Memory B cell (primary cell): ENCODE data around the gene ZNF630.
"Not testable (repeated sequence)": the region's sequence is repeated elsewhere in the genome, so short reads cannot be mapped to it uniquely, and the experiment has no call there.

Source experiments
- ATAC-seq: fragments of 150-1000 bp; cut with Tn5 transposase; 2 replicates; pipeline ENCODE4 v1.10.0; 2021; ENCODE audit warnings: low read depth, mild to moderate bottlenecking, moderate library complexity
- DNase-seq, 2 donors: peaks; one replicate each; pipeline ENCODE4 v3.0.0; 2022; ENCODE audit warnings: low spot score in 2 of 2
- H3K27ac Mint-ChIP-seq: one replicate; pipeline ENCODE4 v1.8.0; 2022; ENCODE audit warnings: mild to moderate bottlenecking, moderate library complexity, mixed read lengths
- H3K27me3 Mint-ChIP-seq: one replicate; pipeline ENCODE4 v1.8.0; 2022; ENCODE audit warnings: mixed read lengths
- H3K36me3 Mint-ChIP-seq: one replicate; pipeline ENCODE4 v1.8.0; 2022; ENCODE audit warnings: mild to moderate bottlenecking, mixed read lengths
- H3K4me1 Mint-ChIP-seq: one replicate; pipeline ENCODE4 v1.8.0; 2022; ENCODE audit warnings: mixed read lengths
- H3K4me3 Mint-ChIP-seq: one replicate; pipeline ENCODE4 v1.8.0; 2022; ENCODE audit warnings: mild to moderate bottlenecking, moderate library complexity, mixed read lengths
- H3K9me3 Mint-ChIP-seq: one replicate; pipeline ENCODE4 v1.8.0; 2022; ENCODE audit warnings: mixed read lengths

The ZNF630 gene

GRCh38 chrX:48019892-48020291 lies 51.5 kb downstream of the ZNF630 start:
- not testable (repeated sequence) for H3K4me3 Mint-ChIP-seq, H3K9me3 Mint-ChIP-seq, H3K27ac Mint-ChIP-seq, ATAC-seq, H3K27me3 Mint-ChIP-seq, H3K36me3 Mint-ChIP-seq, H3K4me1 Mint-ChIP-seq, DNase-seq

GRCh38 chrX:48016583-48017310 lies 54.7 kb downstream of the ZNF630 start:
- H3K4me1 Mint-ChIP-seq, H3K27me3 Mint-ChIP-seq, DNase-seq, H3K4me3 Mint-ChIP-seq, H3K36me3 Mint-ChIP-seq, H3K9me3 Mint-ChIP-seq, H3K27ac Mint-ChIP-seq, ATAC-seq: not testable (repeated sequence)

- H3K4me3 Mint-ChIP-seq, H3K9me3 Mint-ChIP-seq, H3K36me3 Mint-ChIP-seq, H3K4me1 Mint-ChIP-seq, H3K27me3 Mint-ChIP-seq, ATAC-seq, H3K27ac Mint-ChIP-seq, DNase-seq: not testable (repeated sequence)
Measured at GRCh38 chrX:48009445-48009960, 61.9 kb downstream of the ZNF630 start.
